Measurements from ENCODE around the gene FADS3. TPM values are rescaled to one million over a fixed set of nuclear protein-coding genes. Genes with fewer than 3 reads are reported as not detected.

Gene FADS3
- total RNA-seq, 3 donors from 2014 or later, result 8.4 to 21.0 (median 11.5) TPM

DNA sequence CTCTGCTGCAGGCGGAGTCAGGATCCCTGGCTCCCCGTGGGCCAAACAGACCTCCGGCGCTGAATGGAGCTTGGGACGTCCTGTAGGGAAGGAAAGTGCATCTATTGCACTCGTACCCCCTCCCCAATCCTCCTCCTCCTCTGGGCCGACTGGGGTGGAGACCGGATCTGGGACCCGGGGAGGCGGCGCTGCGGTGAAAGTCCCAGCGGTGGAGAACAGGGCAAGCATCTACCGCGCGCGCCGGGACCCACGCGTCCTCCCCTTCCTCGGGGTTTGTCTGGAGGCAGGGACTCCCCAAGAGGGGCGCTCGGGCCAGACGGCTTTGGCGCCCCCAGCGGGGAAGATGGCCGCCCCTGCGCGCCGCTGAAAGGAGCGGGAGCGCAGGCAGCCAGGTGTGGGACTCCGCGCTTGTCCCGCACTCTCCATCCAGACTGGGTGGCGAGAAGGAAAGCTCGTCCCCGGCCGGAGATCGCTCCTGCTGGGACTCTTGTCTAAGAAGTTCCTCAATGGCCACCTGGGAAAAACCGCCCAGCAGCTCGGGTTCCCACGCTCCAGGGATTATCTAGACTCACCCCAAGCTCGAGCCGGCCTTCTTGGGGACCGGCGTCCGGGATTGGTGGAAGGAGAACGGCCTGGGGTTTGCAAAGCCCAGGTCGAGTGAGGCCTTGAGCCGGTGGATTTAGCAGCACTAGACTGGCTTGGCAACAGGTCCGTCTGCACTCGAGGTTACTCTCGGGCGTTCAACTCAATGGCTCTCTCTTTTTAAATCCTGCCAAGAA, 62.5 kb downstream of the FADS3 start:
- ATAC-seq, result peak; percentile 23
- Histone ChIP-seq H3K4me3 (no peak overlapping the region), H3K36me3 (ENCODE audit: low read depth) (no peaks in the 10 kb centered on the region), H3K9me3 (no peaks in the 10 kb centered on the region), H3K4me1 (ENCODE audit: low read depth) (peaks cover 9% of the 10 kb centered on the region)
- DNase-seq, result no peak
- intact Hi-C loops (cut with DNase I, micrococcal nuclease), result no loop called here
- TF ChIP-seq, protein P1, sequence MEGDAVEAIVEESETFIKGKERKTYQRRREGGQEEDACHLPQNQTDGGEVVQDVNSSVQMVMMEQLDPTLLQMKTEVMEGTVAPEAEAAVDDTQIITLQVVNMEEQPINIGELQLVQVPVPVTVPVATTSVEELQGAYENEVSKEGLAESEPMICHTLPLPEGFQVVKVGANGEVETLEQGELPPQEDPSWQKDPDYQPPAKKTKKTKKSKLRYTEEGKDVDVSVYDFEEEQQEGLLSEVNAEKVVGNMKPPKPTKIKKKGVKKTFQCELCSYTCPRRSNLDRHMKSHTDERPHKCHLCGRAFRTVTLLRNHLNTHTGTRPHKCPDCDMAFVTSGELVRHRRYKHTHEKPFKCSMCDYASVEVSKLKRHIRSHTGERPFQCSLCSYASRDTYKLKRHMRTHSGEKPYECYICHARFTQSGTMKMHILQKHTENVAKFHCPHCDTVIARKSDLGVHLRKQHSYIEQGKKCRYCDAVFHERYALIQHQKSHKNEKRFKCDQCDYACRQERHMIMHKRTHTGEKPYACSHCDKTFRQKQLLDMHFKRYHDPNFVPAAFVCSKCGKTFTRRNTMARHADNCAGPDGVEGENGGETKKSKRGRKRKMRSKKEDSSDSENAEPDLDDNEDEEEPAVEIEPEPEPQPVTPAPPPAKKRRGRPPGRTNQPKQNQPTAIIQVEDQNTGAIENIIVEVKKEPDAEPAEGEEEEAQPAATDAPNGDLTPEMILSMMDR (IDR thresholded peaks at IDR 0.05), result no peak

GRCh38 chr11:61828379-61828628, 63.0 kb downstream of the FADS3 start:
- Histone ChIP-seq H3K4me3 (no peak overlapping the region), H3K9me3 (no peaks in the 10 kb centered on the region), H3K4me1 (ENCODE audit: low read depth) (peaks cover 9% of the 10 kb centered on the region), H3K36me3 (ENCODE audit: low read depth) (no peaks in the 10 kb centered on the region)
- DNase-seq (no peak), ATAC-seq (no peak)
- intact Hi-C loops (cut with DNase I, micrococcal nuclease), result no loop called here
- TF ChIP-seq, protein P1 (IDR thresholded peaks at IDR 0.05), result no peak

DNA sequence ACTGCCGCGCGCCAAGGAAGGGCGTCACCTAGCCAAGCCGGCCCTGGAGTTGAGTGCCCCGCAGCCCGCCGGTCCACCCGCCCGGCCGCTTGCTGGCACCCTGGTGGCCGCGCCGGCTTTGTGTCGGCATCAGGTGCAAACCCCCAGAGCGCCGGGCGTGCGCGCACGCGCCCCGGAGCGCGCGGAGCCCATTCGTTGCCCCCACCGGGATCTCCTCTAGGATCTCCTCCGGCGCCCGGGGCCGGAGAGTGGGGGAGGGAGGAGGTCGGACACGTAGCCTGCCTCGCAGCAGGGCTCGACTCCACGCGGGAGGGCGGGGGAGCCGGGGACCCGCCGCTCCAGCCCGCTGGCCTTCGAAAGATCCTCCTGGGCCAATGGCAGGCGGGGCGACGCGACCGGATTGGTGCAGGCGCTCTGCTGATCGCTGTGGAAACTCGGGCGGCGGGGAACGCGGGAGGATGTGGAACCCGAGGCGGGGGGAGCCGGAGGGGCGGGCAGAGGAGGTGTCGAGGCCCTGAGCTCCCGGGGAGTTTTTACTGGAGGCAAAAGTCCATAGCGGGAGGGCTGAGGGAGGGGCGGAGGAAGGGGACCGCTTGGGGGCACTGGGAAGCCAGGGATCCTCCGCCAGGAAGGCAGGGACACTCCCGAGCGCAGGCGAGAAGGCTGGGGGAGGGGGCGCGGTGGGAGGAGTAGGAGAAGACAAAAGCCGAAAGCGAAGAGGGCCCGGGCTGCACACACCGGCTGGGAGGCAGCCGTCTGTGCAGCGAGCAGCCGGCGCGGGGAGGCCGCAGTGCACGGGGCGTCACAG, 63.6 kb downstream of the FADS3 start, which contains the start of gene FADS2:
TSS of gene FADS2 (plus strand) at position 730 of the 808 bp plus-strand sequence. CDS start 91 bp downstream, outside the sequence.
- TF ChIP-seq, protein P1 (IDR thresholded peaks at IDR 0.05), result no peak
- H3K36me3 ChIP-seq (ENCODE audit: low read depth), result no peaks in the 10 kb centered on the region
- ATAC-seq (peak; percentile 75), DNase-seq (peak; percentile 57 to 87 (median 73))
- peaks cover 9% of the 10 kb centered on the region for H3K4me1 ChIP-seq (ENCODE audit: low read depth)
- H3K4me3 ChIP-seq, result no peak within 1 kb of the TSS
- no peaks in the 10 kb centered on the region for H3K9me3 ChIP-seq
- intact Hi-C loops (cut with DNase I, micrococcal nuclease), result no loop called here

GRCh38 chr11:61826930-61827570, 64.3 kb downstream of the FADS3 start:
- DNase-seq (no peak), ATAC-seq (peak; percentile 31)
- TF ChIP-seq, protein P1 (IDR thresholded peaks at IDR 0.05), result no peak
- Histone ChIP-seq H3K36me3 (ENCODE audit: low read depth) (no peaks in the 10 kb centered on the region), H3K4me3 (no peak overlapping the region), H3K4me1 (ENCODE audit: low read depth) (peaks cover 9% of the 10 kb centered on the region), H3K9me3 (no peaks in the 10 kb centered on the region)
- intact Hi-C loops (cut with DNase I, micrococcal nuclease), result no loop called here

Small RNA genes within 50 kb of the gene (microRNA-seq; reads per million reads assigned to microRNA genes)
- gene MIR6746, result 0.70 reads per million

Other genes starting within 250 kb of the FADS3 start
- gene DAGLA, start 211.2 kb downstream of the FADS3 start, total RNA-seq, result 10 to 100 TPM in 2 of 3 donors, 1 to 10 TPM in 1; 7.2 to 12.0 (median 11.9) TPM
- gene MYRF, start 138.9 kb downstream of the FADS3 start, total RNA-seq, result 10 to 100 TPM in 2 of 3 donors, 1 to 10 TPM in 1; 7.8 to 15.6 (median 10.2) TPM
- 100 to 1,000 TPM in 1 of 3 donors, 10 to 100 TPM in 2; 56.1 to 107 (median 74.6) TPM for gene TMEM258, start 98.9 kb downstream of the FADS3 start, total RNA-seq
- 10 to 100 TPM in 1 of 3 donors, 1 to 10 TPM in 2; 7.5 to 21.8 (median 8.1) TPM for gene FEN1, start 98.6 kb downstream of the FADS3 start, total RNA-seq
- gene FADS1, start 74.5 kb downstream of the FADS3 start, total RNA-seq, result 10 to 100 TPM in 1 of 3 donors, 1 to 10 TPM in 2; 2.8 to 17.3 (median 7.3) TPM
- gene FADS2, start 63.2 kb downstream of the FADS3 start, total RNA-seq, result 10 to 100 TPM in 1 of 3 donors, 1 to 10 TPM in 2; 2.5 to 29.3 (median 8.6) TPM
- 10 to 100 TPM in 2 of 3 donors, 1 to 10 TPM in 1; 2.6 to 15.0 (median 11.8) TPM for gene RAB3IL1, start 26.0 kb upstream of the FADS3 start, total RNA-seq
- 1 to 10 TPM in 2 of 3 donors, under 1 TPM in 1; 0.41 to 2.8 (median 1.8) TPM for gene BEST1, start 58.8 kb upstream of the FADS3 start, total RNA-seq
- 1,000 to 10,000 TPM; 3,081 to 6,795 (median 5,370) TPM for gene FTH1, start 76.1 kb upstream of the FADS3 start, total RNA-seq
- gene INCENP, start 232.5 kb upstream of the FADS3 start, total RNA-seq, result 10 to 100 TPM; 29.9 to 36.1 (median 32.6) TPM